Skin of body (tissue), 1 donor: ENCODE results near the gene ARHGAP11B.
"Not testable (repeated sequence)": the region's sequence is repeated elsewhere in the genome, so short reads cannot be mapped to it uniquely, and the experiment has no call there.

Source experiments
- DNase-seq: peaks from one replicate; lab custom pipeline; 2025; lab: John Stamatoyannopoulos, UW

The ARHGAP11B gene

GRCh38 chr15:30625436-30626193 is at the start of gene ARHGAP11B:
ARHGAP11B (plus strand) TSS chr15:30626128.
- not testable (repeated sequence) for DNase-seq

GRCh38 chr15:30579394-30579970 is 46.4 kb upstream of the ARHGAP11B start:
- DNase-seq, result not testable (repeated sequence)

- not testable (repeated sequence) for DNase-seq
These were observed 45.2 kb upstream of the ARHGAP11B start for GRCh38 chr15:30580716-30581115.

DNA sequence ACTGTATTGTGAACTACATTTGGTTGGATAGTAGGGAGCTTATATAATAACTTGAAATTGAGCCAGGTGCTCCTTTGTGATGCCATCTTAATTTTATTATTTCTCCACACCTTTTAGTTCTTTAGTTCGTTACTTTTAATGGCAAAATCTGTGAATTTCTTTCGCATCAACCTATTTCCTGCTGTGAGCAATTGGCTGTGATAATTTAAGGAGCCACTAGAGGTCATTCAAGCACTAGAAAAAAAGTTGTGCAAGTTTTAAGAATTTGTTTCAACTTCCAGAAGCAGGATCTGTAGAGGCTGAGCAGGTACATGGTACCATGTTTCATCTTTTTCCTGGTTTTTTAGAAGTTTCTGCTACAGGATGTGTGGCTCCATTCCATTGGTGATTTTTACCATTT is 27.0 kb upstream of the ARHGAP11B start:
- not testable (repeated sequence) for DNase-seq

GRCh38 chr15:30603796-30604195 is 22.1 kb upstream of the ARHGAP11B start, which contains the start of gene GOLGA8H:
GOLGA8H (plus strand) TSS chr15:30604028; CDS start chr15:30604126, 98 bp downstream.
- DNase-seq, result not testable (repeated sequence)

- not testable (repeated sequence) for DNase-seq
These were observed 13.7 kb upstream of the ARHGAP11B start for GRCh38 chr15:30612271-30612670.

DNA sequence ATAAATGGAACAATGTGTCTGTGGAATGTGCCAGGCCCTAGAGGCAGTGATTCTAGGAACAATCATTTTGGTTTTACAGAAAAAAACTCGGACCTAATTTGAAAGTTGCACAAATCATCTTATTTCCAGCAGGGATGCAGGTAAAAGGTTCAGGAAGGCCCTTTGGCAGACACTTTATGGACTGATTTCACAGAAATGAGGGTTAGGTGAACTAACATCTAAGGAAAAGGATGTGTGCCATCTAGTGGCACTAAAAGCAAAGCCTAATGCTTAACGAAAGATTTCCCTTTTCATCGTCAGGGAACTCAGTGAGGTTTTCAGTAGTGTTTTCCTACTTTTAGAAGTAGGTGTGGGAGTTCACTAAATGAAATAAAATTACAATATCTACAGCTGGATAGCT is 4.6 kb upstream of the ARHGAP11B start:
- not testable (repeated sequence) for DNase-seq

DNA sequence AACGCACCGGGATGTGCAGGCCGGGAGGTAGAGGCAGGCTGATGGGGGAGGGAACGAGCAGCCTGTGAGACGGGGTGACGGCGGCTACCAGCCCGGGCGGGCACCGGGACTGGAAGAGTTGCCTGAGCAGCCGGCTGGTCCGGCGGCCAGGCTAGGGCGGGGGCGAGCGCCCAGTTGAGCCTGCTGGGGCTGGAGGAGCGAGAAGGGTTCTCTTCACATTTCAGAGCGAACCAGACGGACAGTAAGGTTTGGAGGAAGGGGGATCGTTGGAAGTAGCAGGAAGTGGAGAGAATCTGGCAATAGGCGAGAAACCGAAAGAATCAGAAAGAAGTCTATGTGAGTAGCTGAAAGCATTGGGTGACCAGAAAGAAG is 252 bp downstream of the ARHGAP11B start:
- DNase-seq, result not testable (repeated sequence)

DNA sequence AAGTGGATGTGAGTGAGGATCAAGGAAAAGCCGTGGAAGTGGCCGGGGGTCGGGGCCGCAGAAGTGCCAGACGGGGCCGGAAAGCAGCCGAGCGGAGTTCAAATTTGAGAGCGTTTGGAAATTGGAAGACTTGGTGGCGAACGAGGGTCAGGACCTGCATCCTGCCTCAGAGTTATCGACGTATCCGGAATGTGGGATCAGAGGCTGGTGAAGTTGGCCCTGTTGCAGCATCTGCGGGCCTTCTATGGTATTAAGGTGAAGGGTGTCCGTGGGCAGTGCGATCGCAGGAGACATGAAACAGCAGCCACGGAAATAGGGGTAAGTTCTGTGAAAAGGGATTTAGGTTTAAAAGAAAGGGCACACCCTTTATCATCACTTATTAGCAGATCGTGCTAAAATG is 704 bp downstream of the ARHGAP11B start:
- DNase-seq, result not testable (repeated sequence)

- no peak for DNase-seq
These were observed 24.3 kb downstream of the ARHGAP11B start for GRCh38 chr15:30650012-30650929.

- DNase-seq, result not testable (repeated sequence)
These were observed 35.2 kb downstream of the ARHGAP11B start for GRCh38 chr15:30661154-30661553.

GRCh38 chr15:30669621-30670020 is 43.7 kb downstream of the ARHGAP11B start:
- not testable (repeated sequence) for DNase-seq

- no peak for DNase-seq
These were observed 44.1 kb downstream of the ARHGAP11B start for GRCh38 chr15:30670056-30670455.

- no peak for DNase-seq
These were observed 45.4 kb downstream of the ARHGAP11B start for GRCh38 chr15:30671309-30671708.

DNA sequence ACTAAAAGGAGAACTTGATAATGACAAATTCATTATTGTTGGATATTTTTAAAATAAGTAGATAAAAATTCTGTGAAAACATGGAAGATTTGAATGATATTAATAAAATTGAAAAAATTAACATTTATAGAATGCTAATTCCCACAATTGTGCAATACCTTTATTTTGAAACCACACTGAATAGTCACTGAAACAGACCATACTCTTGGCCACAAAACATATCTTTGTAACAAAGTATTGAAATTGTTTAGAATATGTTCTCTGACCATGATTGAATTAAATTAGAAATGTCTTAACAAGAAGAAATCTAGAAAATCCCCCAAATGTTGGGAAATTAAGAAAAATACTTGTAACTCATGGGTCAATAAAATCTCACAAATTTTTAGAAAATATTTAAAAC is 49.2 kb downstream of the ARHGAP11B start:
- no peak for DNase-seq

GRCh38 chr15:30675891-30676290 is 50.0 kb downstream of the ARHGAP11B start:
- DNase-seq, result not testable (repeated sequence)

GRCh38 chr15:30680997-30681396 is 55.1 kb downstream of the ARHGAP11B start:
- not testable (repeated sequence) for DNase-seq

GRCh38 chr15:30685709-30686285 is 59.9 kb downstream of the ARHGAP11B start:
- DNase-seq, result not testable (repeated sequence)

DNA sequence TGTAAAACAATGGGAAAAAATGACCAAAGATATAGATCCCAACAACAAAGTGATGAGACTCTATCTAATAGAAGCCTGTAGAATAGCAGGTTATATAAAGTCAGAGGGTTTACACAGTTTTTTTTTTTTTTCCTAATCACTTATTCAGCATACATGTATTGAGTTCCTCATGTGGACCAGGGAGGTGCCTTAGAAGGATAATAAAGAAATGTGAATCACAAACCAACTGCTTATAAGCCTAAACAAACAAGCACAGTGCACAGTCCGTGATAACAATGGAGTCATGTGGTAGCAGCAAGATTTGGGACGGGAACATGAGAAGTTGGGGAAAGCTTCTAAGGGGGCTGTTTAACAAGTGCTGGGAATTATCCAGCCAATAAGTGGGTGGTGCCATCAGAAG is 60.7 kb downstream of the ARHGAP11B start:
- not testable (repeated sequence) for DNase-seq
